PC-9 (cell line): ENCODE data around the gene TMEM107. TPM values are rescaled to one million over a fixed set of nuclear protein-coding genes. Genes with fewer than 3 reads are reported as not detected.

ENCODE experiments used
- BruUV-seq: library from RNA; stranded (reverse); fragments of 400-500 nt; replicated peaks from 2 replicates; lab custom pipeline; 2021; lab: Mats Ljungman, UMichigan
- CTCF ChIA-PET: fragments of 300-600 bp; sonication (Branson Sonifier 250); formaldehyde crosslinking; loops from one replicate; lab custom pipeline; 2022; ENCODE audit warnings: antibody characterized with exemption; lab: Charles Lee
- POLR2A ChIA-PET: fragments of 300-600 bp; sonication (Branson Sonifier 250); formaldehyde crosslinking; loops from one replicate; lab custom pipeline; 2022; ENCODE audit warnings: antibody characterized with exemption; ENCODE audit not compliant: unreplicated experiment; lab: Charles Lee
- DNase-seq, 2 experiments: peaks; one replicate each; pipeline versions ENCODE4 v3.0.0 to v3.0.0-alpha.2; 2015 to 2022; ENCODE audit warnings: mixed read lengths in 1 of 2
- H2AFZ ChIP-seq: fragments of 200-600 bp; sonication (generic); 2 replicates; pipeline ENCODE4 v1.8.1; 2017; ENCODE audit warnings: antibody characterized with exemption
- H3F3A ChIP-seq: fragments of 200-600 bp; sonication (generic); 2 replicates; pipeline ENCODE4 v1.8.1; 2017; ENCODE audit warnings: antibody characterized with exemption, mild to moderate bottlenecking, low read depth; ENCODE audit not compliant: insufficient read depth
- H3K27ac ChIP-seq: fragments of 200-600 bp; sonication (generic); 2 replicates; pipeline ENCODE4 v1.6.1; 2016; ENCODE audit warnings: mixed run types
- H3K27me3 ChIP-seq: fragments of 200-600 bp; sonication (generic); 2 replicates; pipeline ENCODE4 v1.6.1; 2016; ENCODE audit warnings: low read depth, mixed run types; ENCODE audit not compliant: insufficient read depth
- H3K36me3 ChIP-seq: fragments of 200-600 bp; sonication (generic); 2 replicates; pipeline ENCODE4 v1.6.1; 2016; ENCODE audit warnings: low read depth, mixed run types
- H3K4me1 ChIP-seq: fragments of 200-600 bp; sonication (generic); replicated peaks from 2 replicates; pipeline ENCODE4 v1.6.1; 2016; ENCODE audit warnings: mixed run types; ENCODE audit not compliant: insufficient read depth
- H3K4me2 ChIP-seq: fragments of 200-600 bp; sonication (generic); 2 replicates; pipeline ENCODE4 v1.6.1; 2017; ENCODE audit warnings: mixed run types
- H3K4me3 ChIP-seq: fragments of 200-600 bp; sonication (generic); 2 replicates; pipeline ENCODE4 v1.6.1; 2016; ENCODE audit warnings: mixed run types
- H3K79me2 ChIP-seq: fragments of 200-600 bp; sonication (generic); 2 replicates; pipeline ENCODE4 v1.6.1; 2017; ENCODE audit warnings: low read depth, mixed run types
- H3K9me2 ChIP-seq: fragments of 200-600 bp; sonication (generic); 2 replicates; pipeline ENCODE4 v1.8.1; 2017; ENCODE audit warnings: mild to moderate bottlenecking; ENCODE audit not compliant: insufficient read depth
- H3K9me3 ChIP-seq: fragments of 200-600 bp; sonication (generic); 2 replicates; pipeline ENCODE4 v1.8.1; 2016; ENCODE audit warnings: low read depth; ENCODE audit not compliant: insufficient read depth
- H4K20me1 ChIP-seq: fragments of 200-600 bp; sonication (generic); 2 replicates; pipeline ENCODE4 v1.8.1; 2017; ENCODE audit not compliant: insufficient read depth
- EZH2 ChIP-seq: fragments of 200-600 bp; sonication (generic); IDR thresholded peaks from 2 replicates; pipeline ENCODE4 v1.8.0; 2017; ENCODE audit warnings: antibody characterized with exemption, low read depth
- intact Hi-C: fragments of 100-400 bp; cut with micrococcal nuclease; formaldehyde crosslinking; loops from one replicate; pipeline ENCODE4 v1.10.0; 2022; ENCODE audit not compliant: unreplicated experiment
- total RNA-seq: library from RNA; stranded (reverse); gene quantifications from 2 replicates; pipeline ENCODE4 v1.2.3, GENCODE V29; 2021
- TF ChIP-seq, protein P1 (sequence below): fragments of 200-600 bp; sonication (generic); conservative IDR thresholded peaks from 2 replicates; pipeline ENCODE4 v1.6.1; 2017; ENCODE audit warnings: mixed run types, antibody characterized with exemption, mild to moderate bottlenecking, moderate library complexity

Gene TMEM107
- total RNA-seq, 1 experiment from 2014 or later, result 59.1 TPM

DNA sequence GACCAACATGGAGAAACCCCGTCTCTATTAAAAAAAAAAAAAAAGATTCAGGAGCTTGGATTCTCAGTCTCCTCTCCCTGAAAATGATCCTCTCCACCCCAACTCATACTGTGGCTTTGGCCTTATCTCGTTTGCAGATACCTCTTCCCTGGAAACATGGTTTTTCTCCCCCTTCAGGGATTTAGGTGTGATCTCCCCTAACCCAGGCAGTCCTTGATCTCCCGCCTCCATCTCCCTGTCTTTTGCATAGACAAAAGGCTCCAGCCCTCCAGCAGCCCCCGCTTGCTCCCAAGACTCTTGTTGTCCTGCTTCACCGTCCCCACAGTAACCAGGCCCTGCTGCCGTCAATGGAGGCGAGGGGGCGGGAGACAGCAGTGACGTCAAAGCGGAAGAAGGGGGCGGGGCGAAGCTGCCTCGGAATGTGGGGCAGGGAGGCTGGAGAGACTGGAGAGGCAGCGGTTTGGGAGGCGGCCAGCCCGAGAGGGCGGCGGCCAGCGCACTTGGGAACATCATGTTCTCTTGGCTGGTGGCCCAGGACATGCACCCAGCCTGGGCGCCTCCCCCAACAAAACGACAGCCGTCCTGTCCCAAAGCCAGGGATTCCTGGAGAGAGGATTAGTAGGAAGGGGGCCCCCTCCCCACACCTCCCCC, 22.1 kb downstream of the TMEM107 start:
- H4K20me1 ChIP-seq, result no peaks in the 10 kb centered on the region; the same call in 1 of the 2 replicates
- peak overlapping the region; percentile 85 for H3K4me2 ChIP-seq
- peak; percentile 77 to 99 for DNase-seq
- peak overlapping the region; percentile 27; the same call in 1 of the 2 replicates for H3K27ac ChIP-seq
- H2AFZ ChIP-seq, result no peak overlapping the region
- ChIA-PET CTCF (interaction anchor here (0.6 kb wide), 1 partner anchor 20 kb away, joined by 3 read pairs; no protein-coding TSS in a partner anchor), POLR2A (interaction anchor here (0.6 to 0.7 kb wide), 3 partner anchors 19 to 283 kb away, joined by 3 to 8 read pairs (median 7); no protein-coding TSS in a partner anchor)
- peaks cover 22% of the 10 kb centered on the region; the same call in 1 of the 2 replicates for H3F3A ChIP-seq
- H3K9me2 ChIP-seq, result no peaks in the 10 kb centered on the region
- no peaks in the 10 kb centered on the region for H3K36me3 ChIP-seq
- H3K27me3 ChIP-seq, result no peaks in the 10 kb centered on the region
- no peaks in the 10 kb centered on the region for H3K9me3 ChIP-seq
- peaks cover 25% of the 10 kb centered on the region for H3K4me1 ChIP-seq
- intact Hi-C loops, result loop anchor here (2.0 kb wide), 1 partner anchor 265 kb away; the partner anchor contains the start of gene CHD3
- BruUV-seq, result no TSS peak
- 0 out of 2 replicates have a peak overlapping the region, but pooled peaks have one; percentile 5 for H3K4me3 ChIP-seq
- 0 out of 2 replicates have a peak, but pooled peaks cover 6% of the 10 kb centered on the region for H3K79me2 ChIP-seq
- TF ChIP-seq, protein P1, sequence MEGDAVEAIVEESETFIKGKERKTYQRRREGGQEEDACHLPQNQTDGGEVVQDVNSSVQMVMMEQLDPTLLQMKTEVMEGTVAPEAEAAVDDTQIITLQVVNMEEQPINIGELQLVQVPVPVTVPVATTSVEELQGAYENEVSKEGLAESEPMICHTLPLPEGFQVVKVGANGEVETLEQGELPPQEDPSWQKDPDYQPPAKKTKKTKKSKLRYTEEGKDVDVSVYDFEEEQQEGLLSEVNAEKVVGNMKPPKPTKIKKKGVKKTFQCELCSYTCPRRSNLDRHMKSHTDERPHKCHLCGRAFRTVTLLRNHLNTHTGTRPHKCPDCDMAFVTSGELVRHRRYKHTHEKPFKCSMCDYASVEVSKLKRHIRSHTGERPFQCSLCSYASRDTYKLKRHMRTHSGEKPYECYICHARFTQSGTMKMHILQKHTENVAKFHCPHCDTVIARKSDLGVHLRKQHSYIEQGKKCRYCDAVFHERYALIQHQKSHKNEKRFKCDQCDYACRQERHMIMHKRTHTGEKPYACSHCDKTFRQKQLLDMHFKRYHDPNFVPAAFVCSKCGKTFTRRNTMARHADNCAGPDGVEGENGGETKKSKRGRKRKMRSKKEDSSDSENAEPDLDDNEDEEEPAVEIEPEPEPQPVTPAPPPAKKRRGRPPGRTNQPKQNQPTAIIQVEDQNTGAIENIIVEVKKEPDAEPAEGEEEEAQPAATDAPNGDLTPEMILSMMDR, result no peak
- TF ChIP-seq EZH2, result no peak

GRCh38 chr17:8153525-8153956, 22.6 kb downstream of the TMEM107 start:
- H3K79me2 ChIP-seq, result 0 out of 2 replicates have a peak, but pooled peaks cover 6% of the 10 kb centered on the region
- no peaks in the 10 kb centered on the region for H3K9me3 ChIP-seq
- POLR2A ChIA-PET, result interaction anchor here (0.6 to 0.7 kb wide), 2 partner anchors 20 to 283 kb away, joined by 3 to 7 read pairs; no protein-coding TSS in a partner anchor

GRCh38 chr17:8153031-8153451, 23.1 kb downstream of the TMEM107 start:
- no TSS peak for BruUV-seq
- H3K79me2 ChIP-seq, result 0 out of 2 replicates have a peak, but pooled peaks cover 6% of the 10 kb centered on the region
- no peak overlapping the region for H3K27ac ChIP-seq
- no peaks in the 10 kb centered on the region for H3K27me3 ChIP-seq
- intact Hi-C loops, result no loop called here
- CTCF ChIA-PET, result no interaction called here
- peaks cover 16% of the 10 kb centered on the region; the same call in 1 of the 2 replicates for H3F3A ChIP-seq
- no peak for DNase-seq
- peaks cover 25% of the 10 kb centered on the region for H3K4me1 ChIP-seq
- H4K20me1 ChIP-seq, result no peaks in the 10 kb centered on the region; the same call in 1 of the 2 replicates
- no peaks in the 10 kb centered on the region for H3K9me3 ChIP-seq
- H3K4me3 ChIP-seq, result no peak overlapping the region
- no peak overlapping the region for H2AFZ ChIP-seq
- POLR2A ChIA-PET, result interaction anchor here (0.7 kb wide), 1 partner anchor 284 kb away, joined by 3 read pairs; no protein-coding TSS in a partner anchor
- no peak overlapping the region for H3K4me2 ChIP-seq
- H3K36me3 ChIP-seq, result no peaks in the 10 kb centered on the region
- TF ChIP-seq, protein P1, result no peak
- TF ChIP-seq EZH2, result no peak
- no peaks in the 10 kb centered on the region for H3K9me2 ChIP-seq

More at GRCh38 chr17:8153525-8153956, 22.6 kb downstream of the TMEM107 start:
- Histone ChIP-seq H3K36me3 (no peaks in the 10 kb centered on the region), H3K27ac (peak overlapping the region; percentile 27; the same call in 1 of the 2 replicates), H4K20me1 (no peaks in the 10 kb centered on the region; the same call in 1 of the 2 replicates), H2AFZ (no peak overlapping the region), H3K4me2 (peak overlapping the region; percentile 85; the same call in 1 of the 2 replicates), H3K4me1 (peaks cover 25% of the 10 kb centered on the region), H3K4me3 (no peak overlapping the region), H3F3A (peaks cover 21% of the 10 kb centered on the region; the same call in 1 of the 2 replicates), H3K9me2 (no peaks in the 10 kb centered on the region), H3K27me3 (no peaks in the 10 kb centered on the region)
- no peak for TF ChIP-seq EZH2
- TF ChIP-seq, protein P1, result no peak
- CTCF ChIA-PET, result interaction anchor here (0.6 kb wide), 1 partner anchor 19 kb away, joined by 3 read pairs; no protein-coding TSS in a partner anchor
- BruUV-seq, result no TSS peak
- DNase-seq, result peak in 1 of 2 experiments; percentile 55
- intact Hi-C loops, result no loop called here
